ENCODE data around the gene RCOR1. TPM values are rescaled to one million over a fixed set of nuclear protein-coding genes. Genes with fewer than 3 reads are reported as not detected.
"Not testable (repeated sequence)": the region's sequence is repeated elsewhere in the genome, so short reads cannot be mapped to it uniquely, and the experiment has no call there.

RCOR1 gene
- total RNA-seq, 2 donors from 2014 or later = 17.1 to 17.5 TPM

DNA sequence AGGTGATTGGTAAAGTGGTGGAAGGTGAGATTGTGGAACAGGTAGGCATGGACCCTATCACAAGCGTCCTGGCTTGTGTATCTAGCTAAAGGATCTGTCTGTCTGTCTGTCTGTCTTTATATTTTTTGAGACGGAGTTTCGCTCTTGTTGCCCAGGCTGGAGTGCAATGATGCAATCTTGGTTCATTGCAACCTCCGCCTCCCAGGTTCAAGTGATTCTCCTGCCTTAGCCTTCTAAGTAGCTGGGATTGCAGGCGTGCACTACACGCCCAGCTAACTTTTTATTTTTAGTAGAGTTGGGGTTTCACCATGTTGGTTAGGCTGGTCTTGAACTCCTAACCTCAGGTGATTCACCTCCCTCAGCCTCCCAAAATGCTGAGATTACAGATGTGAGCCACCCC is 26.6 kb downstream of the RCOR1 start:
- H3K4me1 Mint-ChIP-seq (ENCODE audit: low read depth in 2 of 2) = peaks cover 23 to 36% of the 10 kb centered on the region in 2 donors
- ATAC-seq; H3K9me3 Mint-ChIP-seq; H3K27me3 Mint-ChIP-seq; H3K36me3 Mint-ChIP-seq; DNase-seq (ENCODE audit: low spot score); H3K4me3 Mint-ChIP-seq; H3K27ac Mint-ChIP-seq: not testable (repeated sequence)

DNA sequence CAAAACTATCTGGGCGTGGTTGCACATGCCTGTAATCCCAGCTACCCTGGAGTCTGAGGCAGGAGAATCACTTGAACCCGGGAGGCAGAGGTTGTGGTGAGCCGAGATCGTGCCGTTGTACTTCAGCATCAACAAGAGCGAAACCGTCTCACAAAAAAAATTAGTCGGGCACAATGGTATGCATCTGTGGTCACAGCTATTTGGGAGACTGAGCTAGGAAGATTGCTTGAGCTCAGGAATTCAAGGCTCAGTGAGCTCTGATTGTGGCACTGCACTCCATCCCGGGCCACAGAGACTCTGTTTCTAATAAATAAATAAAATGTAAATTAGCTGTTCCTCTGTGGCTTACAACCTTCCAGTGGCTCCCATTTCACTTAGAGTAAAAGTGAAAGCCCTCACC is 28.0 kb downstream of the RCOR1 start:
- ATAC-seq (no peak), DNase-seq (ENCODE audit: low spot score) (no peak)
- Mint-ChIP-seq H3K36me3 (no peaks in the 10 kb centered on the region), H3K27me3 (no peaks in the 10 kb centered on the region), H3K9me3 (no peaks in the 10 kb centered on the region), H3K4me1 (ENCODE audit: low read depth in 2 of 2) (peaks cover 23 to 36% of the 10 kb centered on the region in 2 donors), H3K27ac (no peak overlapping the region), H3K4me3 (no peak overlapping the region)

DNA sequence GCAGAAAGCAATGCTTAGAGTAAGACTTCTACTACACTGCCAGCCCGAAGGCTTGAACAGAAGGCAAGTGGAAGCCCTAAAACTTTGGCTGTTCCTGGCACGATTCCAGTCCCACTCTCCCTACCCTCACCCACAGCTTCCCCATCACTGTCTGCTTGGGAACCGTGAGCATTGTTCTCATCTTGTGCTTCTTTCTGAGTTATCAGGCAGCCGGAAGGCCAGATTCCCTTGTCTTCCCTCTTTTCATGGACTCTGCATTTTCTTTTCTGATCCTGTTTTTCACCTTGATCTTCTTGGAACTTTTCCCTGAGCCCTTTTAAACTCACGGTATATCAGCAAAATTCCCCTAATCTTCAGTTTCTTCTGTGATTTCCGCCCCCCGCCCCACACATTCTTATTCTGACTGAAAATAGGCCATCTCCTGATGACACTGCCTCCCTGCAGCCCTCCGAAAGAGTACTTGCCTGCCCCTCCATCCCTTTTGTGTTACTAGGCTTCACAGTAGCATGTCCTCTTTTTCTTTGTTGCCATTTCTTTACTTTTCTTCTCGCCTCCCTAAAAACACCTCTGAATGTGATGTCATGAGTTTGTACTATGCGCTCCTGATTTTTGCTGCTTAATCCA is 29.9 kb downstream of the RCOR1 start:
- Mint-ChIP-seq H3K4me3 (peak overlapping the region; percentile 35), H3K27ac (peak overlapping the region in 1 of 2 donors; percentile 7)
- no peak for ATAC-seq

DNA sequence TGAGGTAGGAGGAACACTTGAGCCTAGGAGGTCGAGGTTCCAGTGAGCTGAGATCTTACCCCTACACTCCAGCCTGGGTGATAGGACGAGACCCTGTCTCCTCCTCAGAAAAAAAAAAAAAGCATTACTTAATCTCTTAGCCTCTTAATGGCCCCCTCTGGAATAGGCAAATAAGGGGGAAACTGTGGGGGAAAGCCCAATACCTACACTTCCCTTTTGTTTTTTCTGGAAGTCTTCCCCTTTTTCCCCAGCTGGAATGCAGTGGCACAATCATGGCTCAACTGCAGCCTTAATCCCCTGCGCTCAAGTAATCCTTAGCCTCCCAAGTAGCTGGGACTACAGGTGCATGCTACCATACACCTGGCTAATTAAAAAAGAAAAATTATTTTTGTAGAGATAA is 32.2 kb downstream of the RCOR1 start:
- DNase-seq (ENCODE audit: low spot score) (no peak), ATAC-seq (no peak)
- H3K4me1 Mint-ChIP-seq (ENCODE audit: low read depth in 2 of 2) = peaks cover 23 to 27% of the 10 kb centered on the region in 2 donors
- no peak overlapping the region for H3K27ac Mint-ChIP-seq
- H3K27me3 Mint-ChIP-seq = no peaks in the 10 kb centered on the region
- no peaks in the 10 kb centered on the region for H3K9me3 Mint-ChIP-seq
- no peak overlapping the region for H3K4me3 Mint-ChIP-seq
- no peaks in the 10 kb centered on the region for H3K36me3 Mint-ChIP-seq

More for the DNA sequence above, 29.9 kb downstream of the RCOR1 start:
- H3K9me3 Mint-ChIP-seq = no peaks in the 10 kb centered on the region
- H3K36me3 Mint-ChIP-seq = no peaks in the 10 kb centered on the region
- no peak for DNase-seq (ENCODE audit: low spot score)
- H3K27me3 Mint-ChIP-seq = no peaks in the 10 kb centered on the region
- peaks cover 23 to 34% of the 10 kb centered on the region in 2 donors for H3K4me1 Mint-ChIP-seq (ENCODE audit: low read depth in 2 of 2)

DNA sequence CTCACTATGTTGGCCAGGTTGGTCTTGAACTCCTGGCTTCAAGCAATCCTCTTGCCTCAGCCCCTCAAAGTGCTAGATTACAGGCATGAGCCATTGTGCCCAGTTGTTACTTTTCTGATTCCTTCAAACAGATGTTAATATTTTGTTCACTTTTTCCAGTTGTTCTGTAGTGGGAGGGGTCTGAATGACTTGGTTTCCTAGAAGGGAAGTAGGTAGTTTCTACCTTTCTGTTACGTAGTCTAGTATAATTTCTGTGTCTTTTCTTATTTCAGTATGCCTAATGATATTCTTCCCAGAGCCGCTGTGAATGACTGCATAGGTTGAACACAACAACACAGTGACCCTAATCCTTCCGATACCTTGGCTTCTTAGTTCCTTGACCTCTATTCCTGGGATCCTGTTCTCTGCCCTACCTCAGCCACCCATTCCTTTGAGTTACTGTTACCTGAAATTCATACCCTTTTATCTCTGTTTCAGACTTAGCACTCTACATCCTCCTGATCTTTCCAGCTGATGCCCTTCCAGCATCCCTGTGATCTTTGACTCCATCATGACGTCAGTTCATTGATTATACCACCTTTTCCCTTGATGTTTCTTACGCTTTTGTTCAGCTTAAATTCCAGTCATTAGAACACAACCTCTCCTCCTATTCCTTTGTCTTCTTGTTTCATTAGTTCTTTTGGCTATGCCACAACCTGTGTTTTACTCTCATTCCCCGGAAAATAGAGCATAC is 33.3 kb downstream of the RCOR1 start:
- DNase-seq (ENCODE audit: low spot score) = no peak
- Mint-ChIP-seq H3K4me1 (ENCODE audit: low read depth in 2 of 2) (peaks cover 23 to 24% of the 10 kb centered on the region in 2 donors), H3K36me3 (no peaks in the 10 kb centered on the region), H3K9me3 (no peaks in the 10 kb centered on the region), H3K27ac (no peak overlapping the region), H3K4me3 (no peak overlapping the region), H3K27me3 (no peaks in the 10 kb centered on the region)
- ATAC-seq = no peak

DNA sequence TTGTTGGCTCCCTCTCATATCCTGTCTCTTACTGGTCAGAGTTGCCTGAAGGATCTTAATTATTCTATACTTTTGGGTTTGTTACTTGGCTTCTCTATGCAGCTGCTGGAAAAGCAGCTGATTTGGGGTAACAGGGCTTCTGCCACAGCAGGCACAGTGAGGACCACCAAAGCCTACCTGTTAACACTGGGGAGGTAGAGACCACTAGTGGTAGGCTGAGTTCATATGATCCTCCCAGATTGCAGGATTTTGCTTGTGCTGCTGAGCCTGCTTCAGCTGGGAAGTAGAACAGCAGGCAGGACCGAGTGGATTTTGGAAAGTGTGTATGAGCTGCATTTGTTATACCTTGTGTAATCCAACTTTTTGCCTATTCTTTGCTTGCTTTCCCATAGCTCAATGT is 34.1 kb downstream of the RCOR1 start:
- DNase-seq (ENCODE audit: low spot score) (no peak), ATAC-seq (no peak)
- Mint-ChIP-seq H3K27ac (no peak overlapping the region), H3K9me3 (no peaks in the 10 kb centered on the region), H3K27me3 (no peaks in the 10 kb centered on the region), H3K4me3 (no peak overlapping the region), H3K36me3 (no peaks in the 10 kb centered on the region), H3K4me1 (ENCODE audit: low read depth in 2 of 2) (peaks cover 21 to 22% of the 10 kb centered on the region in 2 donors)

DNA sequence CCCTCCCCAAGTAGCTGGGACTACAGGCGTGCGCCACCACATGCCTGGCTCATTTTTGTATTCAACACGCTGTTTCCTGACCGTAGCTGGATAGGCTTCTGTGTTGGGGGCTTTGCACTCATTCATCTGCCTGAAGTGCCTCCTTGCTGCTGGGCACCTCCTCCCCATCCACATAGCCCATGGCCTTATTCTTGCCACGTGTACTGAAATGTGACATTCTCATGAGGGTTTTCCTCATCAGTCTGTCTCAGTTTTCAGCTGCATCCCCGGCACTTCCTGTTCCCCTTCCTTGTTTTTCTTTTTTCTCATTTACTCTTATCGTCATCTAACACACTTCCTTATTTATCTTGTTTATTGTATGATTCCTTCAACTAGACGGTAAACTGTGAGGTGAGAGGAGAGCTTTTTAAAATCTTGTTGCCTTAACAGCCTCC is 36.6 kb downstream of the RCOR1 start:
- no peaks in the 10 kb centered on the region for H3K9me3 Mint-ChIP-seq
- DNase-seq (ENCODE audit: low spot score) (no peak), ATAC-seq (no peak)
- peaks cover 9 to 23% of the 10 kb centered on the region in 2 donors for H3K4me1 Mint-ChIP-seq (ENCODE audit: low read depth in 2 of 2)
- H3K4me3 Mint-ChIP-seq = no peak overlapping the region
- H3K27me3 Mint-ChIP-seq = no peaks in the 10 kb centered on the region
- no peak overlapping the region for H3K27ac Mint-ChIP-seq
- no peaks in the 10 kb centered on the region for H3K36me3 Mint-ChIP-seq

DNA sequence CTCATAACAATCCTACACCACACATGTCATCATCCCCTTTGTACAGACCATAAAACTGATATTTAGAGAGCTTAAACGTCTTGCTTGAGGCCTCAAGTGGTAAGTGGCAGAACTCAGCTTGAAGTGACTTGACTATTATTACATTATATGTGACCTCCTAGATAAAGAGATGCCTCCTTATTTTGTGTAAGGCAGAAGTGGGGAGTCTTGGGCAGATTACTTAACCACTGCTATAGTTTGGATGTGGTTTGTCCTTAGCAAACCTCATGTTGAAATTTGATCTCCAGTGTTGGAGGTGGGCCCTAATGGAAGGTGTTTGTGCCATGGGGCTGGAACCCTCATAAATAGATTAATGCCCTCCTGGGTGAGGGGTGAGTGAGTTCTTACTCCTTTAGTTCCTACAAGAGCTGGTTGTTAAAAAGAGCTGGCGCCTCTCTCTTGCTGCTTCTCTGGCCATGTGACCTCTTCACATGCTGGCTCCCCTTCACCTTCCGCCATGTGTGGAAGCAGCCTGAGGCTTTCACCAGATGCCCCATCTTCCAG is 37.4 kb downstream of the RCOR1 start:
- Mint-ChIP-seq H3K27me3 (no peaks in the 10 kb centered on the region), H3K36me3 (no peaks in the 10 kb centered on the region), H3K9me3 (no peaks in the 10 kb centered on the region), H3K27ac (no peak overlapping the region), H3K4me1 (ENCODE audit: low read depth in 2 of 2) (peaks cover 14 to 27% of the 10 kb centered on the region in 2 donors), H3K4me3 (no peak overlapping the region)
- ATAC-seq (no peak), DNase-seq (ENCODE audit: low spot score) (no peak)

DNA sequence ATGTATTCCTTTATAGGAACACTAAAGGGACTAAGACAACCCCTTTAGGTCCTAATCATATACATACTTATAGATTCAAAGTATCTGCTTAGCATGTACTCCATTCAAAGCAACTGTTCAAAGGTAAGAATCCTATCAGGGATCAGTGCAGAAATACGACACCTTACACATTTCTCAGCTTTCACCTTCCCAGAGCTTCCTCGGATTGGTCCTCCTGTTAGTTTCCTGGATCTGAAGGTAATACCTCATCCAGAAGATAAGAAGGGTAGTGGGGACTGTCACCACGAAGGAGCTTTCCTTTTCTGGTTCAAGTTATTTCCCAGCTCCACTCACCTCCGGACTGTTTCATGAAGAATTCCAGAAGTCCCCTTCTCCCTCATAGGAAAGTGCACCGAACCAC is 38.0 kb downstream of the RCOR1 start:
- H3K4me1 Mint-ChIP-seq (ENCODE audit: low read depth in 2 of 2) = peaks cover 14 to 27% of the 10 kb centered on the region in 2 donors
- no peaks in the 10 kb centered on the region for H3K9me3 Mint-ChIP-seq
- ATAC-seq = no peak
- no peak overlapping the region for H3K27ac Mint-ChIP-seq
- no peak overlapping the region for H3K4me3 Mint-ChIP-seq
- H3K36me3 Mint-ChIP-seq = no peaks in the 10 kb centered on the region
- H3K27me3 Mint-ChIP-seq = no peaks in the 10 kb centered on the region
- no peak for DNase-seq (ENCODE audit: low spot score)

DNA sequence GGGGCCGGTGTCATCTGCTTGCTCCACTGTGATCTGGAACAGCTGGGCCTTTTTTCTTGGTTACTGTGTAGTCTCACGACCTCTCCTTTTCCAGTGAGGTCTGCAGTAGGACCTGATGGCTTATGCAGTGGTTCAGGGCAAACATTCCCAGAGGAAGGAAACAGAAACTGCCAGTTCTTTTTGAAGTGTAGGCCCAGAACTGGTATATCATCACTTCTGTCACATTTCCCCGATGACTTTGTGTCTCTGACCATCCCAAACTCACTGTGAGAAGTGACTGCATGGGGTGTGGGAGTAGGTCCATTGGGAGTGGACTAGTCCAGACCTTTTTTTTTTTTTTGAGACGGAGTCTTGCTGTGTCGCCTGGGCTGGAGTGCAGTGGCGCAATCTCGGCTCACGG is 38.4 kb downstream of the RCOR1 start:
- Mint-ChIP-seq H3K27me3 (no peaks in the 10 kb centered on the region), H3K27ac (no peak overlapping the region), H3K9me3 (no peaks in the 10 kb centered on the region), H3K36me3 (no peaks in the 10 kb centered on the region), H3K4me3 (no peak overlapping the region), H3K4me1 (ENCODE audit: low read depth in 2 of 2) (peaks cover 12 to 24% of the 10 kb centered on the region in 2 donors)
- ATAC-seq (no peak), DNase-seq (ENCODE audit: low spot score) (no peak)

DNA sequence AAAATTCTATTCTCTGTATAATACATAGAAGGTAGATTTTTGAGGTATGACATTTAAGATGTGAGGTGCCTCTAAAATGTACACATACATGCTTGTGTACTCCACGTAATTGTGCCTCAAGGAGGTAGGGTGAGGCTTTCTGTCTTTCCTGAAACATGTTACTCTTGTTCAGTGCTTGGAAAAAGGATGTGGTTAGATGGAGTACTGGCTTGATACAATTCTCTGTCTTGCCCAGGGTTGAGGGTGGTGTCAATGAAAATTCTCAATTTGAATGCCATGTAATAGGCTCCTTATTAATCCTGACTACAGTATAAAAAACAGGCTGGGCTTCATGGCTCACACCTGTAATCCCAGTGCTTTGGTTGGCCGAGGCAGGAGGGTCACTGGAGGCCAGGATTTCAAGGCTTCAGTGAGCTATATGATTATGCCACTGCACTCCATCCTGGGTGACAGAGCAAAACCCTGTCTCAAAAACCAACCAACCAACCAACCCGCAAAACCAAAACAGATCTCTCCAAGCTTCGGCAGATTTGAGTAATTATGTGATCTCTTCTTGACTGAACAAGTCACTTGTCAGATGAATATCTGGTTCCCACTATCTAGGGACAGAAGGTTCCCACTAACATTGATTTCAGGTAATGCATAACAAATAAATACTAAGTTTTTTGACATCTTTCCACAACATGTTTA is 41.6 kb downstream of the RCOR1 start:
- DNase-seq (ENCODE audit: low spot score) (no peak), ATAC-seq (peak in 1 of 2 donors; percentile 38)
- H3K27ac Mint-ChIP-seq = no peak overlapping the region

DNA sequence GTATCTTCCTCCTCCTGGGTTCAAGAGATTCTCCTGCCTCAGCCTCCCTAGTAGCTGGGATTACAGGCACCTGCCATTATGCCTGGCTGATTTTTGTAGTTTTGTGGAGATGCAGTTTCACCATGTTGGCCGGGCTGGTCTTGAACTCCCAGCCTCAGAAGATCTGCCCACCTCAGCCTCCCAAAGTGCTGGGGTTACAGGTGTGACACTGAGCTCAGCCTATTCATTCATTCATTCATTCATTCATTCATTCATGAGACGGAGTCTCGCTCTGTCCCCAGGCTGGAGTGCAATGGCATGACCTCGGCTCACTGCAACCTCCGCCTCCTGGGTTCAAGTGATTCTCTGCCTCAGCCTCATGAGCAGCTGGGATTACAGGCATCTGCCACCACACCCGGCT is 47.2 kb downstream of the RCOR1 start:
- H3K27me3 Mint-ChIP-seq; DNase-seq (ENCODE audit: low spot score); H3K27ac Mint-ChIP-seq; H3K36me3 Mint-ChIP-seq; H3K4me3 Mint-ChIP-seq; H3K9me3 Mint-ChIP-seq; ATAC-seq: not testable (repeated sequence)
- peaks cover 15 to 20% of the 10 kb centered on the region in 2 donors for H3K4me1 Mint-ChIP-seq (ENCODE audit: low read depth in 2 of 2)

More for the DNA sequence above, 41.6 kb downstream of the RCOR1 start:
- H3K36me3 Mint-ChIP-seq = no peaks in the 10 kb centered on the region
- peaks cover 8 to 16% of the 10 kb centered on the region in 2 donors for H3K4me1 Mint-ChIP-seq (ENCODE audit: low read depth in 2 of 2)
- H3K9me3 Mint-ChIP-seq = no peaks in the 10 kb centered on the region
- H3K27me3 Mint-ChIP-seq = no peaks in the 10 kb centered on the region
- no peak overlapping the region for H3K4me3 Mint-ChIP-seq

DNA sequence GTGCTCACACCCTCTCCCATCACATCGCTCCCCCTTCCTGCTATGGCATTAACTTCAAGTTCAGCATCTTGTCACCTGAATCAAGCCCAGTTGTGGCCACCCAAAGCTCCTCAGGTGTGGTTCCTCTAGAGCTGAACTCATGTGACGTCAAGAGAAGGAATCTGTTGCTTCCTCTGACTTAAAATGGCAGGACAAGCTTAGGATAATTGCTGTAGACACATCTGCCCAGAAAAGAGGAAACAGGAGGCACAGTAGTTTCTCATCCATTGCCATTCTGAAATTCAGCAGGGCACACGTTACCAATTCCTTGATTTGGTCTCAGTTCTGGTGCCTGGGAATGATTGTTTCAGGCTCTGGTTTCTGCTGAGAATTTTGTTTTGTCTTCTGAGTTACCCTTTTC is 52.1 kb downstream of the RCOR1 start:
- Mint-ChIP-seq H3K4me1 (ENCODE audit: low read depth in 2 of 2) (peaks cover 38 to 51% of the 10 kb centered on the region in 2 donors), H3K4me3 (no peak overlapping the region), H3K27me3 (no peaks in the 10 kb centered on the region), H3K27ac (no peak overlapping the region), H3K36me3 (no peaks in the 10 kb centered on the region), H3K9me3 (no peaks in the 10 kb centered on the region)
- no peak for DNase-seq (ENCODE audit: low spot score)
- no peak for ATAC-seq
